ENCODE data around the gene METAP1D.

The METAP1D gene

GRCh38 chr2:172079838-172080640 lies 80.3 kb downstream of the METAP1D start:
- DNase-seq (ENCODE audit: low spot score) = no peak
- FAIRE-seq = no peak

- DNase-seq (ENCODE audit: low spot score) = no peak
- FAIRE-seq = no peak
Measured at GRCh38 chr2:172080641-172081220, 81.0 kb downstream of the METAP1D start.

GRCh38 chr2:172081221-172082022 lies 81.7 kb downstream of the METAP1D start:
- FAIRE-seq (no peak), DNase-seq (ENCODE audit: low spot score) (no peak)

GRCh38 chr2:172082105-172082943 lies 82.6 kb downstream of the METAP1D start:
- no peak for DNase-seq (ENCODE audit: low spot score)
- FAIRE-seq = no peak

GRCh38 chr2:172082944-172083627 lies 83.3 kb downstream of the METAP1D start:
- FAIRE-seq (no peak), DNase-seq (ENCODE audit: low spot score) (no peak)

GRCh38 chr2:172083628-172084394 lies 84.1 kb downstream of the METAP1D start:
- no peak for FAIRE-seq
- DNase-seq (ENCODE audit: low spot score) = no peak

GRCh38 chr2:172084395-172084644 lies 84.6 kb downstream of the METAP1D start:
- DNase-seq (ENCODE audit: low spot score) (peak; percentile 37), FAIRE-seq (no peak)

- FAIRE-seq (peak; percentile 87), DNase-seq (ENCODE audit: low spot score) (peak; percentile 89)
Measured at GRCh38 chr2:172084645-172085459, 85.1 kb downstream of the METAP1D start.

- no peak for DNase-seq (ENCODE audit: low spot score)
- no peak for FAIRE-seq
Measured at GRCh38 chr2:172085460-172086159, 85.9 kb downstream of the METAP1D start, which contains the start of gene DLX1. Gene DLX1, plus strand, starts transcription at chr2:172085507. Its CDS starts 171 bp downstream, at chr2:172085678.

GRCh38 chr2:172086241-172087206 lies 86.8 kb downstream of the METAP1D start:
- no peak for FAIRE-seq
- DNase-seq (ENCODE audit: low spot score) = no peak

GRCh38 chr2:172087207-172087779 lies 87.5 kb downstream of the METAP1D start:
- DNase-seq (ENCODE audit: low spot score) (no peak), FAIRE-seq (no peak)

GRCh38 chr2:172087780-172088244 lies 88.1 kb downstream of the METAP1D start:
- FAIRE-seq = no peak
- DNase-seq (ENCODE audit: low spot score) = no peak

GRCh38 chr2:172088245-172089004 lies 88.7 kb downstream of the METAP1D start:
- no peak for FAIRE-seq
- DNase-seq (ENCODE audit: low spot score) = no peak

- FAIRE-seq (no peak), DNase-seq (ENCODE audit: low spot score) (no peak)
Measured at GRCh38 chr2:172089005-172089504, 89.3 kb downstream of the METAP1D start.

- DNase-seq (ENCODE audit: low spot score) (no peak), FAIRE-seq (no peak)
Measured at GRCh38 chr2:172089633-172090032, 89.9 kb downstream of the METAP1D start.
